ENCODE data around the gene HRH2. TPM values are rescaled to one million over a fixed set of nuclear protein-coding genes. Genes with fewer than 3 reads are reported as not detected.

The HRH2 gene
- total and polyA plus RNA-seq, 9 of the 15 experiments (the other 6 are each of a cell fraction or from before 2014, with no cell fraction given): 0.04 TPM; not detected in 8

DNA sequence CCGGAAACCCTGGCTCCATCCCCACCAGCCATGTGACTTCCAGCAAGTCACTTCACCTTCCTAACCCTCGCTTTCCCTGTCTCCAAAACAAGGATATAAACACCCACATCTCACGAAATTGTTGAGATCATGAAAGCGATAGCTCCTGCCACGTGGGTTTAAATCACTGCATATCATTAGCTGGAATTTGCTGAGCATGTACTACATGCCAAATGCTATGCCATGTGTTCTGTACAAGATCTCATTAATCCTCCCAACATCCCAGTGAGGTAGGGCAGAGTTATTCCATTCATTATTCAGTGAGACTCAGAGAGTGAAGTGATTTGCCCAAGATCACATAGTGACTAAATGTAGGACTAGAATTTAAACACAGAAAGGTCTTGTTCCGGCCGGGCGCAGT is 29.2 kb upstream of the HRH2 start:
- DNase-seq (ENCODE audit: extremely low read depth in 1 of 4, low spot score in 3 of 4) (no peak), FAIRE-seq (no peak), ATAC-seq (no peak)
- Histone ChIP-seq H3K4me3 (no peak overlapping the region), H3K9me3 (replicated peaks; ENCODE audit: control insufficient read depth, insufficient read depth, low read depth, low read length) (no peaks in the 10 kb centered on the region), H2AFZ (ENCODE audit: low read depth, low read length) (no peak overlapping the region), H4K20me1 (replicated peaks; ENCODE audit: control insufficient read depth, insufficient read depth, low read length) (no peaks in the 10 kb centered on the region), H3K9ac (ENCODE audit: insufficient read depth in 1 of 2, low read depth in 2 of 2, low read length in 2 of 2) (no peak overlapping the region), H3K4me1 (replicated peaks in 1 of 2; ENCODE audit: control insufficient read depth in 2 of 2, insufficient read depth in 2 of 2, low read length in 2 of 2) (no peaks in the 10 kb centered on the region), H3K4me2 (ENCODE audit: insufficient read depth, low read length) (no peak overlapping the region), H3K79me2 (ENCODE audit: control insufficient read depth, insufficient read depth, low read length) (no peaks in the 10 kb centered on the region), H3K36me3 (ENCODE audit: control insufficient read depth, insufficient read depth, low read length) (no peaks in the 10 kb centered on the region), H3K9me1 (ENCODE audit: control insufficient read depth, insufficient read depth, low read length) (no peaks in the 10 kb centered on the region), H3K27ac (ENCODE audit: extremely low read depth, low read depth, low read length) (no peak overlapping the region), H3K27me3 (ENCODE audit: control insufficient read depth in 2 of 2, insufficient read depth in 2 of 2, low read length in 2 of 2) (peaks cover 5 to 20% of the 10 kb centered on the region in 2 experiments; a peak in 3 of 5 replicates)
- intact Hi-C loops (cut with micrococcal nuclease) (no loop called here), in situ Hi-C loops (cut with MboI) (no loop called here)
- ChIA-PET POLR2A (no interaction called here), CTCF (ENCODE audit: low intra/inter-chr PET ratio) (no interaction called here)
- BruUV-seq (replicated peaks): no TSS peak
- 0% methylated on average over 8 of the region's 8 CpGs for WGBS (ENCODE audit: insufficient coverage, low coverage, missing lambda C conversion rate)
- TF ChIP-seq SNIP1 (IDR thresholded peaks at IDR 0.05; ENCODE audit: low read depth) (no peak), SRSF1 (IDR thresholded peaks at IDR 0.05; ENCODE audit: low read depth, low read length) (no peak), YY1 (IDR thresholded peaks at IDR 0.05; ENCODE audit: borderline replicate concordance in 1 of 3, control insufficient read depth in 1 of 3, extremely low read depth in 1 of 3, insufficient read depth in 3 of 3, insufficient read length in 1 of 3, insufficient replicate concordance in 2 of 3, low read depth in 1 of 3, low read length in 2 of 3) (no peak), SRF (CRISPR knock-in tag; IDR thresholded peaks at IDR 0.05) (no peak), THRAP3 (IDR thresholded peaks at IDR 0.05; ENCODE audit: borderline replicate concordance) (no peak), SMARCA4 (IDR thresholded peaks at IDR 0.05) (no peak), RNF2 (IDR thresholded peaks at IDR 0.05) (no peak), ESRRB (CRISPR knock-in tag; IDR thresholded peaks at IDR 0.05; ENCODE audit: borderline replicate concordance) (no peak)
- TF ChIP-seq, protein P1, sequence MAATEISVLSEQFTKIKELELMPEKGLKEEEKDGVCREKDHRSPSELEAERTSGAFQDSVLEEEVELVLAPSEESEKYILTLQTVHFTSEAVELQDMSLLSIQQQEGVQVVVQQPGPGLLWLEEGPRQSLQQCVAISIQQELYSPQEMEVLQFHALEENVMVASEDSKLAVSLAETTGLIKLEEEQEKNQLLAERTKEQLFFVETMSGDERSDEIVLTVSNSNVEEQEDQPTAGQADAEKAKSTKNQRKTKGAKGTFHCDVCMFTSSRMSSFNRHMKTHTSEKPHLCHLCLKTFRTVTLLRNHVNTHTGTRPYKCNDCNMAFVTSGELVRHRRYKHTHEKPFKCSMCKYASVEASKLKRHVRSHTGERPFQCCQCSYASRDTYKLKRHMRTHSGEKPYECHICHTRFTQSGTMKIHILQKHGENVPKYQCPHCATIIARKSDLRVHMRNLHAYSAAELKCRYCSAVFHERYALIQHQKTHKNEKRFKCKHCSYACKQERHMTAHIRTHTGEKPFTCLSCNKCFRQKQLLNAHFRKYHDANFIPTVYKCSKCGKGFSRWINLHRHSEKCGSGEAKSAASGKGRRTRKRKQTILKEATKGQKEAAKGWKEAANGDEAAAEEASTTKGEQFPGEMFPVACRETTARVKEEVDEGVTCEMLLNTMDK (IDR thresholded peaks at IDR 0.05; ENCODE audit: borderline replicate concordance, insufficient read depth, low read depth, low read length, poor library complexity, severe bottlenecking): no peak
- TF ChIP-seq, protein P2, sequence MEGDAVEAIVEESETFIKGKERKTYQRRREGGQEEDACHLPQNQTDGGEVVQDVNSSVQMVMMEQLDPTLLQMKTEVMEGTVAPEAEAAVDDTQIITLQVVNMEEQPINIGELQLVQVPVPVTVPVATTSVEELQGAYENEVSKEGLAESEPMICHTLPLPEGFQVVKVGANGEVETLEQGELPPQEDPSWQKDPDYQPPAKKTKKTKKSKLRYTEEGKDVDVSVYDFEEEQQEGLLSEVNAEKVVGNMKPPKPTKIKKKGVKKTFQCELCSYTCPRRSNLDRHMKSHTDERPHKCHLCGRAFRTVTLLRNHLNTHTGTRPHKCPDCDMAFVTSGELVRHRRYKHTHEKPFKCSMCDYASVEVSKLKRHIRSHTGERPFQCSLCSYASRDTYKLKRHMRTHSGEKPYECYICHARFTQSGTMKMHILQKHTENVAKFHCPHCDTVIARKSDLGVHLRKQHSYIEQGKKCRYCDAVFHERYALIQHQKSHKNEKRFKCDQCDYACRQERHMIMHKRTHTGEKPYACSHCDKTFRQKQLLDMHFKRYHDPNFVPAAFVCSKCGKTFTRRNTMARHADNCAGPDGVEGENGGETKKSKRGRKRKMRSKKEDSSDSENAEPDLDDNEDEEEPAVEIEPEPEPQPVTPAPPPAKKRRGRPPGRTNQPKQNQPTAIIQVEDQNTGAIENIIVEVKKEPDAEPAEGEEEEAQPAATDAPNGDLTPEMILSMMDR (IDR thresholded peaks at IDR 0.05 in 2 of 3, conservative IDR thresholded peaks at IDR 0.05 in 1 of 3; ENCODE audit: insufficient read depth in 2 of 3, low read depth in 1 of 3, low read length in 3 of 3): no peak
- TF ChIP-seq, protein P3, sequence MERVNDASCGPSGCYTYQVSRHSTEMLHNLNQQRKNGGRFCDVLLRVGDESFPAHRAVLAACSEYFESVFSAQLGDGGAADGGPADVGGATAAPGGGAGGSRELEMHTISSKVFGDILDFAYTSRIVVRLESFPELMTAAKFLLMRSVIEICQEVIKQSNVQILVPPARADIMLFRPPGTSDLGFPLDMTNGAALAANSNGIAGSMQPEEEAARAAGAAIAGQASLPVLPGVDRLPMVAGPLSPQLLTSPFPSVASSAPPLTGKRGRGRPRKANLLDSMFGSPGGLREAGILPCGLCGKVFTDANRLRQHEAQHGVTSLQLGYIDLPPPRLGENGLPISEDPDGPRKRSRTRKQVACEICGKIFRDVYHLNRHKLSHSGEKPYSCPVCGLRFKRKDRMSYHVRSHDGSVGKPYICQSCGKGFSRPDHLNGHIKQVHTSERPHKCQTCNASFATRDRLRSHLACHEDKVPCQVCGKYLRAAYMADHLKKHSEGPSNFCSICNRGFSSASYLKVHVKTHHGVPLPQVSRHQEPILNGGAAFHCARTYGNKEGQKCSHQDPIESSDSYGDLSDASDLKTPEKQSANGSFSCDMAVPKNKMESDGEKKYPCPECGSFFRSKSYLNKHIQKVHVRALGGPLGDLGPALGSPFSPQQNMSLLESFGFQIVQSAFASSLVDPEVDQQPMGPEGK (CRISPR knock-in tag; IDR thresholded peaks at IDR 0.05; ENCODE audit: borderline replicate concordance): no peak
- TF ChIP-seq, protein P4, sequence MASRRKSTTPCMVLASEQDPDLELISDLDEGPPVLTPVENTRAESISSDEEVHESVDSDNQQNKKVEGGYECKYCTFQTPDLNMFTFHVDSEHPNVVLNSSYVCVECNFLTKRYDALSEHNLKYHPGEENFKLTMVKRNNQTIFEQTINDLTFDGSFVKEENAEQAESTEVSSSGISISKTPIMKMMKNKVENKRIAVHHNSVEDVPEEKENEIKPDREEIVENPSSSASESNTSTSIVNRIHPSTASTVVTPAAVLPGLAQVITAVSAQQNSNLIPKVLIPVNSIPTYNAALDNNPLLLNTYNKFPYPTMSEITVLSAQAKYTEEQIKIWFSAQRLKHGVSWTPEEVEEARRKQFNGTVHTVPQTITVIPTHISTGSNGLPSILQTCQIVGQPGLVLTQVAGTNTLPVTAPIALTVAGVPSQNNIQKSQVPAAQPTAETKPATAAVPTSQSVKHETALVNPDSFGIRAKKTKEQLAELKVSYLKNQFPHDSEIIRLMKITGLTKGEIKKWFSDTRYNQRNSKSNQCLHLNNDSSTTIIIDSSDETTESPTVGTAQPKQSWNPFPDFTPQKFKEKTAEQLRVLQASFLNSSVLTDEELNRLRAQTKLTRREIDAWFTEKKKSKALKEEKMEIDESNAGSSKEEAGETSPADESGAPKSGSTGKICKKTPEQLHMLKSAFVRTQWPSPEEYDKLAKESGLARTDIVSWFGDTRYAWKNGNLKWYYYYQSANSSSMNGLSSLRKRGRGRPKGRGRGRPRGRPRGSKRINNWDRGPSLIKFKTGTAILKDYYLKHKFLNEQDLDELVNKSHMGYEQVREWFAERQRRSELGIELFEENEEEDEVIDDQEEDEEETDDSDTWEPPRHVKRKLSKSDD (conservative IDR thresholded peaks at IDR 0.05; ENCODE audit: low read length): no peak
